B cell (primary cell): ENCODE measurements around the gene GPC3. TPM values are rescaled to one million over a fixed set of nuclear protein-coding genes. Genes with fewer than 3 reads are reported as not detected.

Experiments
- ATAC-seq: fragments of 200-7000 bp; cut with Tn5 transposase; one replicate; pipeline ENCODE4 v1.10.0; 2021; ENCODE audit warnings: low read depth, mild to moderate bottlenecking, moderate number of reproducible peaks, moderate library complexity
- CTCF ChIA-PET: fragments of 350-600 bp; sonication (Branson Sonifier 250); formaldehyde crosslinking; loops from one replicate; lab custom pipeline; 2021; ENCODE audit warnings: antibody characterized with exemption, inconsistent platforms; lab: Charles Lee
- POLR2A ChIA-PET: fragments of 350-600 bp; sonication (Branson Sonifier 250); formaldehyde crosslinking; loops from one replicate; lab custom pipeline; 2021; ENCODE audit warnings: antibody characterized with exemption; lab: Charles Lee
- DNase-seq: peaks from one replicate; pipeline ENCODE4 v3.0.0; 2013
- H2AFZ ChIP-seq: 2 replicates; pipeline ENCODE4 v1.6.1; 2012; ENCODE audit warnings: mild to moderate bottlenecking, low read depth, low read length; ENCODE audit not compliant: insufficient read depth, poor library complexity, severe bottlenecking
- H3K27ac ChIP-seq, 2 donors: 1 replicate in 1 of 2; 2 replicates in 1 of 2; pipeline ENCODE4 v1.5.1; 2012 to 2013; ENCODE audit warnings: low read length in 2 of 2, mild to moderate bottlenecking in 2 of 2, moderate library complexity in 1 of 2
- H3K27me3 ChIP-seq, 4 experiments: fragments of 200-600 bp in 1 of 4; sonication (generic) in 1 of 4; replicated peaks in 1 of 4; 1 replicate in 2 of 4; 2 replicates in 2 of 4; pipeline versions ENCODE4 v1.6.1 to v1.7.0; 2013 to 2016; ENCODE audit warnings: low read length in 3 of 4, mild to moderate bottlenecking in 2 of 4, mixed read lengths in 1 of 4, moderate library complexity in 1 of 4; ENCODE audit not compliant: insufficient read depth in 4 of 4, control insufficient read depth in 3 of 4; ENCODE audit errors: control extremely low read depth in 1 of 4
- H3K36me3 ChIP-seq, 2 experiments: replicated peaks in 1 of 2; 1 replicate in 1 of 2; 2 replicates in 1 of 2; pipeline versions ENCODE4 v1.6.1 to v1.7.1; 2013; ENCODE audit warnings: low read length in 1 of 2; ENCODE audit not compliant: insufficient read depth in 2 of 2, control insufficient read depth in 1 of 2; ENCODE audit errors: control extremely low read depth in 1 of 2, extremely low read depth in 1 of 2
- H3K4me1 ChIP-seq, 2 donors: fragments of 200-600 bp in 1 of 2; sonication (generic) in 1 of 2; 1 replicate in 1 of 2; 2 replicates in 1 of 2; pipeline versions ENCODE4 v1.5.1 to v1.6.1; 2013 to 2017; ENCODE audit warnings: low read length in 2 of 2; ENCODE audit not compliant: control insufficient read depth in 2 of 2, insufficient read depth in 2 of 2
- H3K4me2 ChIP-seq: replicated peaks from 2 replicates; pipeline ENCODE3; 2012; ENCODE audit warnings: mild to moderate bottlenecking, low read depth, low read length; ENCODE audit not compliant: poor library complexity, severe bottlenecking
- H3K4me3 ChIP-seq, 5 experiments: fragments of 200-600 bp in 1 of 5; sonication (generic) in 1 of 5; 1 replicate in 3 of 5; 2 replicates in 2 of 5; pipeline versions ENCODE4 v1.5.1 to v1.7.0; 2011 to 2016; ENCODE audit warnings: low read length in 4 of 5, mild to moderate bottlenecking in 4 of 5, low read depth in 2 of 5, control low read depth in 1 of 5, moderate library complexity in 1 of 5; ENCODE audit not compliant: insufficient read depth in 1 of 5; ENCODE audit errors: control extremely low read depth in 1 of 5, extremely low read depth in 1 of 5
- H3K79me2 ChIP-seq: fragments of 200-600 bp; sonication (generic); one replicate; pipeline ENCODE4 v1.6.0; 2016; ENCODE audit warnings: low read length; ENCODE audit not compliant: control insufficient read depth, insufficient read depth
- H3K9ac ChIP-seq: fragments of 200-600 bp; sonication (generic); 2 replicates; pipeline ENCODE4 v1.6.1; 2017; ENCODE audit warnings: mild to moderate bottlenecking, low read length, moderate library complexity
- H3K9me3 ChIP-seq, 3 donors: one replicate each; pipeline versions ENCODE4 v1.6.1 to v1.7.1; 2013; ENCODE audit warnings: low read length in 2 of 3; ENCODE audit not compliant: control insufficient read depth in 2 of 3, insufficient read depth in 1 of 3; ENCODE audit errors: control extremely low read depth in 1 of 3
- H4K20me1 ChIP-seq: 2 replicates; pipeline ENCODE4 v1.6.0; 2012; ENCODE audit warnings: mild to moderate bottlenecking, low read length; ENCODE audit not compliant: insufficient read depth, control insufficient read depth, poor library complexity, severe bottlenecking
- H3K27ac Mint-ChIP-seq: one replicate; pipeline ENCODE4 v1.8.0; 2021; ENCODE audit warnings: mixed read lengths
- H3K27me3 Mint-ChIP-seq: one replicate; pipeline ENCODE4 v1.8.0; 2021; ENCODE audit warnings: mixed read lengths
- H3K4me1 Mint-ChIP-seq: one replicate; pipeline ENCODE4 v1.8.0; 2021; ENCODE audit warnings: mixed read lengths
- H3K4me3 Mint-ChIP-seq: one replicate; pipeline ENCODE4 v1.8.0; 2021; ENCODE audit warnings: mixed read lengths
- H3K9me3 Mint-ChIP-seq: one replicate; pipeline ENCODE4 v1.8.0; 2022; ENCODE audit warnings: mixed read lengths; ENCODE audit not compliant: insufficient read depth
- EZH2 ChIP-seq: IDR thresholded peaks from 2 replicates; pipeline ENCODE4 v1.6.1; 2012; ENCODE audit warnings: borderline replicate concordance, low read depth, mild to moderate bottlenecking, moderate library complexity, low read length; ENCODE audit not compliant: insufficient read depth, poor library complexity, severe bottlenecking
- WGBS: methylation state at CpG from one replicate; pipeline ENCODE4 v1.1.5; 2013; ENCODE audit warnings: missing lambda C conversion rate; ENCODE audit not compliant: insufficient coverage; 5-methylcytosine and 5-hydroxymethylcytosine counted together
- intact Hi-C: fragments of 100-400 bp; cut with micrococcal nuclease; formaldehyde crosslinking; loops from one replicate; pipeline ENCODE4 v1.10.0; 2022
- polyA plus RNA-seq: library from polyadenylated mRNA; depleted of rRNA; stranded (reverse); fragments of >200 nt; gene quantifications from 2 replicates; pipeline ENCODE4 v1.2.3, GENCODE V29; 2012
- total RNA-seq, 2 donors: library from RNA; stranded (reverse); fragments of 120-200 nt in 1 of 2; gene quantifications; 1 replicate in 1 of 2; 2 replicates in 1 of 2; pipeline versions ENCODE4 v1.2.3 to v1.2.4, GENCODE V29; 2013 to 2022
- TF ChIP-seq, protein P1 (sequence below): fragments of 200-600 bp; IDR thresholded peaks from one replicate; pipeline ENCODE4 v1.8.0; 2022; ENCODE audit warnings: antibody characterized with exemption, mild to moderate bottlenecking

Gene GPC3
- total and polyA plus RNA-seq, 2 donors (not counting 1 experiment from before 2014, with no cell fraction given): not detected

DNA sequence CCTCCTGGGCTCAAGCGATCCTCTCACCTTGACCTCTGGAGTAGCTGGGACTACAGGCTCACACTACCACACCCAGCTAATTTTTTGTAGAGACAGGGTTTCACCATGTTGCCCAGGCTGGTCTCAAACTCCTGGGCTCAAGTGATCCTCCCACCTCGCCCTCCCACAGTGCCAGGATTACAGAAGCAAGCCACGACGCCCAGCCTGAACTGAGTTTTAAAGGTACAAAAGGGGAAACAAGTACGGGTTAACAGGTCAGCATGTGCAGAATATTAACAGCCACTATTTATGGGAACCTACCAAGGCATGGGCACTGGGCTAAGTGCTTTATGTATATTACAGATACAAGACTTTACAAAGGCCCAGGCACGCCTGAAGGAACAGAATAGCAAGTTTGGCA lies 405.8 kb downstream of the GPC3 start:
- H4K20me1 ChIP-seq: no peaks in the 10 kb centered on the region
- no peaks in the 10 kb centered on the region for H3K79me2 ChIP-seq
- Mint-ChIP-seq H3K27ac (no peak overlapping the region), H3K4me1 (no peaks in the 10 kb centered on the region), H3K27me3 (no peaks in the 10 kb centered on the region), H3K9me3 (no peaks in the 10 kb centered on the region), H3K4me3 (no peak overlapping the region)
- no peak overlapping the region for H2AFZ ChIP-seq
- no peak overlapping the region for H3K27ac ChIP-seq
- H3K36me3 ChIP-seq: no peaks in the 10 kb centered on the region
- CTCF ChIA-PET: no interaction called here
- DNase-seq (no peak), ATAC-seq (no peak)
- POLR2A ChIA-PET: no interaction called here
- H3K9ac ChIP-seq: no peak overlapping the region
- intact Hi-C loops: no loop called here
- H3K4me3 ChIP-seq: no peak overlapping the region
- H3K27me3 ChIP-seq: no peaks in the 10 kb centered on the region
- no peaks in the 10 kb centered on the region for H3K4me1 ChIP-seq
- TF ChIP-seq, protein P1, sequence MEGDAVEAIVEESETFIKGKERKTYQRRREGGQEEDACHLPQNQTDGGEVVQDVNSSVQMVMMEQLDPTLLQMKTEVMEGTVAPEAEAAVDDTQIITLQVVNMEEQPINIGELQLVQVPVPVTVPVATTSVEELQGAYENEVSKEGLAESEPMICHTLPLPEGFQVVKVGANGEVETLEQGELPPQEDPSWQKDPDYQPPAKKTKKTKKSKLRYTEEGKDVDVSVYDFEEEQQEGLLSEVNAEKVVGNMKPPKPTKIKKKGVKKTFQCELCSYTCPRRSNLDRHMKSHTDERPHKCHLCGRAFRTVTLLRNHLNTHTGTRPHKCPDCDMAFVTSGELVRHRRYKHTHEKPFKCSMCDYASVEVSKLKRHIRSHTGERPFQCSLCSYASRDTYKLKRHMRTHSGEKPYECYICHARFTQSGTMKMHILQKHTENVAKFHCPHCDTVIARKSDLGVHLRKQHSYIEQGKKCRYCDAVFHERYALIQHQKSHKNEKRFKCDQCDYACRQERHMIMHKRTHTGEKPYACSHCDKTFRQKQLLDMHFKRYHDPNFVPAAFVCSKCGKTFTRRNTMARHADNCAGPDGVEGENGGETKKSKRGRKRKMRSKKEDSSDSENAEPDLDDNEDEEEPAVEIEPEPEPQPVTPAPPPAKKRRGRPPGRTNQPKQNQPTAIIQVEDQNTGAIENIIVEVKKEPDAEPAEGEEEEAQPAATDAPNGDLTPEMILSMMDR: no peak
- TF ChIP-seq EZH2: no peak
- H3K4me2 ChIP-seq: no peak overlapping the region
- 100% methylated on average over 1 of the region's 6 CpGs for WGBS
- no peaks in the 10 kb centered on the region for H3K9me3 ChIP-seq

- H4K20me1 ChIP-seq: no peaks in the 10 kb centered on the region
- no peaks in the 10 kb centered on the region for H3K27me3 ChIP-seq
- H3K9me3 ChIP-seq: no peaks in the 10 kb centered on the region
- no peak overlapping the region for H3K4me3 ChIP-seq
- no peak overlapping the region for H3K4me2 ChIP-seq
- H3K9ac ChIP-seq: no peak overlapping the region
- ChIA-PET POLR2A (no interaction called here), CTCF (no interaction called here)
- intact Hi-C loops: no loop called here
- H2AFZ ChIP-seq: no peak overlapping the region
- H3K4me1 ChIP-seq: no peaks in the 10 kb centered on the region
- 90% methylated on average over 2 of the region's 3 CpGs for WGBS
- no peak for ATAC-seq
- Mint-ChIP-seq H3K9me3 (no peaks in the 10 kb centered on the region), H3K4me1 (no peaks in the 10 kb centered on the region), H3K27ac (no peak overlapping the region), H3K27me3 (no peaks in the 10 kb centered on the region), H3K4me3 (no peak overlapping the region)
- H3K36me3 ChIP-seq: no peaks in the 10 kb centered on the region
- no peak overlapping the region for H3K27ac ChIP-seq
- H3K79me2 ChIP-seq: no peaks in the 10 kb centered on the region
- TF ChIP-seq, protein P1: no peak
- TF ChIP-seq EZH2: no peak
- no peak for DNase-seq
Measured at GRCh38 chrX:133576876-133577275, 408.5 kb downstream of the GPC3 start.
